OCI-LY3 (cell line): ENCODE data around the gene EDA.

ENCODE experiments used
- H2AFZ ChIP-seq: fragments of 200-600, 300-600 bp; shearing (Covaris generic); 2 replicates; pipeline ENCODE4 v1.6.0; 2014; ENCODE audit warnings: antibody characterized with exemption, low read depth, low read length
- H3K27ac ChIP-seq: fragments of 200-600, 300-600 bp; sonication (generic); 2 replicates; pipeline ENCODE4 v1.5.1; 2014; ENCODE audit warnings: mild to moderate bottlenecking, low read length, moderate library complexity, mixed read lengths
- H3K27me3 ChIP-seq: fragments of 200-600, 300-600 bp; sonication (generic); 2 replicates; pipeline ENCODE4 v1.6.1; 2014; ENCODE audit warnings: low read depth, low read length, mixed read lengths
- H3K36me3 ChIP-seq: fragments of 200-600, 300-600 bp; sonication (generic); replicated peaks from 2 replicates; pipeline ENCODE3; 2014; ENCODE audit warnings: low read depth, low read length, mixed read lengths
- H3K4me1 ChIP-seq: fragments of 300-600, 200-600 bp; sonication (generic); 2 replicates; pipeline ENCODE4 v1.6.1; 2014; ENCODE audit warnings: low read length, mixed read lengths
- H3K4me2 ChIP-seq: fragments of 200-600, 300-600 bp; sonication (generic); 2 replicates; pipeline ENCODE4 v1.6.1; 2014; ENCODE audit warnings: low read length, mixed read lengths
- H3K4me3 ChIP-seq: fragments of 300-600, 200-600 bp; sonication (generic); 2 replicates; pipeline ENCODE4 v1.5.1; 2014; ENCODE audit warnings: antibody characterized with exemption, mild to moderate bottlenecking, low read length, moderate library complexity
- H3K79me2 ChIP-seq: fragments of 300-600, 200-600 bp; shearing (Covaris generic); 2 replicates; pipeline ENCODE4 v1.6.1; 2014; ENCODE audit warnings: mild to moderate bottlenecking, low read length, mixed read lengths
- H3K9ac ChIP-seq: fragments of 300-600, 200-600 bp; shearing (Covaris generic); 2 replicates; pipeline ENCODE4 v1.6.0; 2014; ENCODE audit warnings: mild to moderate bottlenecking, low read length, moderate library complexity
- H3K9me3 ChIP-seq: fragments of 200-600, 300-600 bp; shearing (Covaris generic); 2 replicates; pipeline ENCODE4 v1.6.1; 2014; ENCODE audit warnings: low read length, mixed read lengths; ENCODE audit not compliant: insufficient read depth
- H4K20me1 ChIP-seq: fragments of 200-600, 300-600 bp; sonication (generic); 2 replicates; pipeline ENCODE4 v1.6.1; 2016; ENCODE audit warnings: low read length, mixed read lengths; ENCODE audit not compliant: insufficient read depth
- EZH2phosphoT487 ChIP-seq: fragments of 200-600 bp; shearing (Covaris generic); IDR thresholded peaks from 2 replicates; pipeline ENCODE4 v1.6.1; 2018; ENCODE audit warnings: antibody characterized with exemption, mixed run types, low read depth
- TF ChIP-seq, protein P1 (sequence below): fragments of 200-600, 300-600 bp; sonication (generic); IDR thresholded peaks from 2 replicates; pipeline ENCODE4 v1.5.1; 2014; ENCODE audit warnings: antibody characterized with exemption, low read length, low read depth

Gene EDA

DNA sequence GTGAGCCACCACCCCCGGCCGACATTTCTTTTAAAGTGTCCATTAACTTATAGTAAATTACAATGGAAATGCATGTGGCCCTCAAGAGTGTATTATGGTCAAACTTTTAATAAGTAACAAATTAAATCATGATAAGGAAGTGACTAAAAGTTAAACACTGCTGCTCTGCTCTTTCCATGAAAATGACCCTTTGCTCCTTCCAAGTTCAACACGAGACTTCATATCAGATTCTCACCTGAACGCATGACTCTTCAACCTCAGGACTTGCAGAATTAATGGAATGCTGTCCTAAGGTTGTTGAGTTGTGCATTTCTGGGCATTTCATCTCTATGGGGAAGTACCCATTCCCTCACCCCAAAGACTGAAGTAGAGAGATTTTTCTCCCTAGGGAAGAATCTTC lies 406.7 kb downstream of the EDA start:
- no peak overlapping the region for H3K27ac ChIP-seq
- H3K9ac ChIP-seq, result no peak overlapping the region
- no peaks in the 10 kb centered on the region for H3K27me3 ChIP-seq
- H3K4me1 ChIP-seq, result no peaks in the 10 kb centered on the region
- no peaks in the 10 kb centered on the region for H3K79me2 ChIP-seq
- TF ChIP-seq, protein P1, sequence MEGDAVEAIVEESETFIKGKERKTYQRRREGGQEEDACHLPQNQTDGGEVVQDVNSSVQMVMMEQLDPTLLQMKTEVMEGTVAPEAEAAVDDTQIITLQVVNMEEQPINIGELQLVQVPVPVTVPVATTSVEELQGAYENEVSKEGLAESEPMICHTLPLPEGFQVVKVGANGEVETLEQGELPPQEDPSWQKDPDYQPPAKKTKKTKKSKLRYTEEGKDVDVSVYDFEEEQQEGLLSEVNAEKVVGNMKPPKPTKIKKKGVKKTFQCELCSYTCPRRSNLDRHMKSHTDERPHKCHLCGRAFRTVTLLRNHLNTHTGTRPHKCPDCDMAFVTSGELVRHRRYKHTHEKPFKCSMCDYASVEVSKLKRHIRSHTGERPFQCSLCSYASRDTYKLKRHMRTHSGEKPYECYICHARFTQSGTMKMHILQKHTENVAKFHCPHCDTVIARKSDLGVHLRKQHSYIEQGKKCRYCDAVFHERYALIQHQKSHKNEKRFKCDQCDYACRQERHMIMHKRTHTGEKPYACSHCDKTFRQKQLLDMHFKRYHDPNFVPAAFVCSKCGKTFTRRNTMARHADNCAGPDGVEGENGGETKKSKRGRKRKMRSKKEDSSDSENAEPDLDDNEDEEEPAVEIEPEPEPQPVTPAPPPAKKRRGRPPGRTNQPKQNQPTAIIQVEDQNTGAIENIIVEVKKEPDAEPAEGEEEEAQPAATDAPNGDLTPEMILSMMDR, result no peak
- TF ChIP-seq EZH2phosphoT487, result no peak
- H2AFZ ChIP-seq, result no peak overlapping the region
- H3K9me3 ChIP-seq, result no peaks in the 10 kb centered on the region
- H4K20me1 ChIP-seq, result no peaks in the 10 kb centered on the region
- no peaks in the 10 kb centered on the region for H3K36me3 ChIP-seq
- H3K4me3 ChIP-seq, result no peak overlapping the region
- H3K4me2 ChIP-seq, result no peak overlapping the region

DNA sequence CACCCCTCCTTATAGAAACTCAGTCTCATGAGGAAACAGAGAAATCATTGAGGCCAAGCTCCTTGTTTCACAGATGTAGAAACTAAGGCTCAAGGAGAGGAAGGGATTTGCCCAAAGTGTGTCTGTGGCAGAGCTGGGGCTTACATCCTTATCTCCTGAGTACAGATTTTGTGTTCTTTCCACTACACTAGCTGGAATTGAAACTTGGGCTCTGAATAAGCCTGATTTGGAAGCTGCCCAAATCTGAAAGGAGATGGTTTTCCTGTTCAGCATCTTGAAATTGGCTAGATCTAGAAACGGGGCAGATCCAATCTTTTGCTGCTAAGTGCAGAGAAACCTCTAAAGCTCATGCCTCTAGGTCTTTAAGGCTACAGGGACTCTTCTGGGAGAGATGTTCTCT lies 409.6 kb downstream of the EDA start:
- Histone ChIP-seq H3K27ac (no peak overlapping the region), H3K9me3 (no peaks in the 10 kb centered on the region), H3K4me3 (no peak overlapping the region), H3K79me2 (no peaks in the 10 kb centered on the region), H3K4me2 (no peak overlapping the region), H3K4me1 (no peaks in the 10 kb centered on the region), H4K20me1 (no peaks in the 10 kb centered on the region), H3K36me3 (no peaks in the 10 kb centered on the region), H2AFZ (no peak overlapping the region), H3K9ac (no peak overlapping the region), H3K27me3 (no peaks in the 10 kb centered on the region)
- TF ChIP-seq EZH2phosphoT487, result no peak
- TF ChIP-seq, protein P1, result no peak

DNA sequence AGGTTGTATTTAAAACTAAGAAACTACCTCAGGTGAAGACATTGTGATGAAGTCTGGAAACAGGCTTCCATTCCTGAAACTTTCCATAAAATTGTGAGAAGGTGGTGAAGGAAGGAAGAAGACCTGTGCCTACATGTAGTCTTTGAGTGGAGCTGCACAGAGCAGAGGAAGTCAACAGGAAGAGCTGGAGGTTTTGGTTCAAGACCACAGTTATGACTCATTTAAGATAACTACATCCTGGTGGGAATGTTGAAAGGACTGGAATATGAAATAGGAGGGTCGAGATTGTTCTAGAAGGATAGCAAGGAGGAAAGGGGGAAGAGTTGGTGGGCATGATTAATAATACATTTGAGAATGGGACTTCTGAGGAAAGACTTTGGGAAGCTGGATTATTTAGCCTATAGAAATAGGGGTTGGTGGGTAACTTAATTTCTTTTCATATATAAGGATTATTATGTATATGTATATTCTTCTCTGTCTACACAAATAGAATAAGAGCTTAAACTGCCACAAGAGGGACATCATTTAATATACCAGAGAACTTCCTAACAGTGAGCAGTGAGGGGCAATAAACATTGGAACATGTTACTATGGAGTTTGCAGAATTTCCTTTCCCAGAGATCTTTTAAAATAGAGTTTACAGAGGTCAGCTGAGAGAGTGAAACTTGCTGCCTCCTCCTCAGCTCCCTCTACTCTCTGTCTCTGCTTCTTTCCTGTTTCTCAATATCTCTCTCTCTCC lies 410.4 kb downstream of the EDA start:
- no peak overlapping the region for H3K9ac ChIP-seq
- H3K4me2 ChIP-seq, result no peak overlapping the region
- H3K4me3 ChIP-seq, result no peak overlapping the region
- no peak overlapping the region for H3K27ac ChIP-seq
- no peaks in the 10 kb centered on the region for H3K79me2 ChIP-seq
- H3K36me3 ChIP-seq, result no peaks in the 10 kb centered on the region
- TF ChIP-seq, protein P1, result no peak
- TF ChIP-seq EZH2phosphoT487, result no peak
- H4K20me1 ChIP-seq, result no peaks in the 10 kb centered on the region
- no peak overlapping the region for H2AFZ ChIP-seq
- H3K9me3 ChIP-seq, result no peaks in the 10 kb centered on the region
- H3K27me3 ChIP-seq, result no peaks in the 10 kb centered on the region
- H3K4me1 ChIP-seq, result no peaks in the 10 kb centered on the region

DNA sequence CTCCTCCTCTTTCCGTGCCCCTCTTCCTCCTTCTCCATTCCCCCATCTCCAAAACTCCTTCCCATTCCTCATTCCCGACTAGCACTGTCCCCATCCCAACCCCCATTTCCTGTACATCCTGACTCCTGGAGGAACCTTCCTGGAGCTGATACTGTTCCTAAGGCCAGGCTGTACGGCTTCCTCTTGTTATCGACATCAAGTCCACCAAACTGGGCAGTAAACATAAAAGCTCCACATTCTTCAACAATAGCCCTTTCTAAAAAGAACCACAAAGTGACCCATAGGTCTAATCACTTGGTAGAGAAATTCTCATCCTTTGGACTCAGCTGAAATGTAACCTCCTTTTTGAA lies 410.9 kb downstream of the EDA start:
- Histone ChIP-seq H4K20me1 (no peaks in the 10 kb centered on the region), H3K36me3 (no peaks in the 10 kb centered on the region), H3K27ac (no peak overlapping the region), H3K4me3 (no peak overlapping the region), H3K4me2 (no peak overlapping the region), H3K9ac (no peak overlapping the region), H3K9me3 (no peaks in the 10 kb centered on the region), H3K4me1 (no peaks in the 10 kb centered on the region), H3K27me3 (no peaks in the 10 kb centered on the region), H2AFZ (no peak overlapping the region), H3K79me2 (no peaks in the 10 kb centered on the region)
- TF ChIP-seq, protein P1, result no peak
- TF ChIP-seq EZH2phosphoT487, result no peak
